GM20000 (cell line): ENCODE results near the gene SYTL3.
A peak's percentile ranks its signal among the peaks of the same experiment; 100 is the strongest.
"Not testable (repeated sequence)": the region's sequence is repeated elsewhere in the genome, so short reads cannot be mapped to it uniquely, and the experiment has no call there.

Experiments
- DNase-seq: peaks from one replicate; pipeline ENCODE4 v3.0.0; 2012; ENCODE audit warnings: low spot score
- TF ChIP-seq, protein P1 (sequence below): IDR thresholded peaks from 2 replicates; pipeline ENCODE4 v1.5.1; 2012; ENCODE audit warnings: mild to moderate bottlenecking, control low read depth; ENCODE audit errors: extremely low read depth, missing control alignments

Gene SYTL3

DNA sequence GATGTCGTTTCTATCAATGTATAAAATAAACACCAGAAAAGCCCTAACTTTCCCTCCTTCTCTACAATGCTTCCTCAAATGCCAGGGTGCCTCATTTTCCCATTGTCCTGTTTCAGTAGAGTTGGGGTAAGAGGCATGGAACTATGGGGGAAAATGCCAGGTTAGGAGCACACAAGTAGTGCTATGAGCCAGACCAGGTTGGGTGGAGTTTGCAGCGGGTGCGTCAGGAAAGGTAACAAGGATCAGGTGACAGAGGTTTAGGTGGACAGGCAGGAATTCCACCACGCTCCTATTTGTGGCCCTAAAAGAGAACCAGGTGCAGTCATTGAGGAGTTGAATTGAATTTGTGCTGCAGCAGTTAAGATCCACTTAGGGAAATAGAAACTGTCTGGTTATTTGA is 36.5 kb downstream of the SYTL3 start:
- TF ChIP-seq, protein P1, sequence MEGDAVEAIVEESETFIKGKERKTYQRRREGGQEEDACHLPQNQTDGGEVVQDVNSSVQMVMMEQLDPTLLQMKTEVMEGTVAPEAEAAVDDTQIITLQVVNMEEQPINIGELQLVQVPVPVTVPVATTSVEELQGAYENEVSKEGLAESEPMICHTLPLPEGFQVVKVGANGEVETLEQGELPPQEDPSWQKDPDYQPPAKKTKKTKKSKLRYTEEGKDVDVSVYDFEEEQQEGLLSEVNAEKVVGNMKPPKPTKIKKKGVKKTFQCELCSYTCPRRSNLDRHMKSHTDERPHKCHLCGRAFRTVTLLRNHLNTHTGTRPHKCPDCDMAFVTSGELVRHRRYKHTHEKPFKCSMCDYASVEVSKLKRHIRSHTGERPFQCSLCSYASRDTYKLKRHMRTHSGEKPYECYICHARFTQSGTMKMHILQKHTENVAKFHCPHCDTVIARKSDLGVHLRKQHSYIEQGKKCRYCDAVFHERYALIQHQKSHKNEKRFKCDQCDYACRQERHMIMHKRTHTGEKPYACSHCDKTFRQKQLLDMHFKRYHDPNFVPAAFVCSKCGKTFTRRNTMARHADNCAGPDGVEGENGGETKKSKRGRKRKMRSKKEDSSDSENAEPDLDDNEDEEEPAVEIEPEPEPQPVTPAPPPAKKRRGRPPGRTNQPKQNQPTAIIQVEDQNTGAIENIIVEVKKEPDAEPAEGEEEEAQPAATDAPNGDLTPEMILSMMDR, result no peak
- DNase-seq, result no peak

GRCh38 chr6:158686791-158687381 is 37.0 kb downstream of the SYTL3 start:
- peak; percentile 54 for DNase-seq
- TF ChIP-seq, protein P1, result no peak

GRCh38 chr6:158687506-158687905 is 37.7 kb downstream of the SYTL3 start:
- no peak for DNase-seq
- TF ChIP-seq, protein P1, result no peak

- no peak for DNase-seq
- TF ChIP-seq, protein P1, result no peak
These were observed 39.0 kb downstream of the SYTL3 start for GRCh38 chr6:158688860-158689259.

- TF ChIP-seq, protein P1, result no peak
- no peak for DNase-seq
These were observed 45.1 kb downstream of the SYTL3 start for GRCh38 chr6:158694913-158695312.

DNA sequence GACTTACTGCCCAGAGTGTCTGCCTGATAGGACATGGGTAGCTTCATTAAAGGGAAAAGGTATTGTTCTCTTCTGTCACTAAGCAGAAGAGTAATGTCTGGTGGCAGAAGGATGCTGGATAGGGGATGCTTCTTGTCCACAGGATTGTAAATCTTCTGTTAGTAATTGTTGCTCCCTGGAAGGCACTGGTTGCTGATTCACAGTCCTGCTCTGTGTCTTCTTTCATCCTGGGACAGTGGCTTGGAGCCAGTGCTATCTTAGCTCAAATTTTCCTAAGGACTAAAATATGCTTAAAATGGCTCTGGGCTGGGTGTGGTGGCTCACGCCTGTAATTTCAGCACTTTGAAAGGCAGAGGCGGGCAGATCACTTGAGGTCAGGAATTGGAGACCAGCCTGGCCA is 48.0 kb downstream of the SYTL3 start:
- TF ChIP-seq, protein P1, result no peak
- DNase-seq, result no peak

- DNase-seq, result no peak
- TF ChIP-seq, protein P1, result no peak
These were observed 49.1 kb downstream of the SYTL3 start for GRCh38 chr6:158698931-158699330.

- DNase-seq, result not testable (repeated sequence)
These were observed 51.4 kb downstream of the SYTL3 start for GRCh38 chr6:158701268-158701667.
